Measurements from ENCODE around the gene KPNA4.

KPNA4 gene

GRCh38 chr3:160557571-160557970 is 7.8 kb downstream of the KPNA4 start:
- H3K36me3 Mint-ChIP-seq (ENCODE audit: low read depth): peaks cover 82% of the 10 kb centered on the region
- peaks cover 27% of the 10 kb centered on the region for H3K9me3 Mint-ChIP-seq
- H3K27me3 Mint-ChIP-seq (ENCODE audit: low read depth): no peaks in the 10 kb centered on the region
- H3K4me3 Mint-ChIP-seq: no peak overlapping the region
- TF ChIP-seq CTCF (IDR thresholded peaks at IDR 0.05; ENCODE audit: unreplicated experiment in 3 of 3): no peak
- peaks cover 6% of the 10 kb centered on the region for H3K4me1 Mint-ChIP-seq
- H3K27ac Mint-ChIP-seq: no peak overlapping the region

- H3K9me3 Mint-ChIP-seq: peaks cover 33% of the 10 kb centered on the region
- no peaks in the 10 kb centered on the region for H3K27me3 Mint-ChIP-seq (ENCODE audit: low read depth)
- peaks cover under 1% of the 10 kb centered on the region for H3K4me1 Mint-ChIP-seq
- H3K4me3 Mint-ChIP-seq: no peak overlapping the region
- no peak overlapping the region for H3K27ac Mint-ChIP-seq
- no peak for TF ChIP-seq CTCF (IDR thresholded peaks at IDR 0.05; ENCODE audit: unreplicated experiment in 3 of 3)
- peaks cover 82% of the 10 kb centered on the region for H3K36me3 Mint-ChIP-seq (ENCODE audit: low read depth)
Observed at GRCh38 chr3:160556141-160556540, 9.2 kb downstream of the KPNA4 start.

- peaks cover 42% of the 10 kb centered on the region for H3K9me3 Mint-ChIP-seq
- H3K27ac Mint-ChIP-seq: no peak overlapping the region
- H3K27me3 Mint-ChIP-seq (ENCODE audit: low read depth): no peaks in the 10 kb centered on the region
Observed at GRCh38 chr3:160554980-160555379, 10.4 kb downstream of the KPNA4 start.

GRCh38 chr3:160553827-160554226 is 11.5 kb downstream of the KPNA4 start:
- Mint-ChIP-seq H3K4me3 (no peak overlapping the region), H3K27ac (no peak overlapping the region), H3K4me1 (no peaks in the 10 kb centered on the region), H3K36me3 (ENCODE audit: low read depth) (peaks cover 85% of the 10 kb centered on the region), H3K9me3 (peaks cover 52% of the 10 kb centered on the region), H3K27me3 (ENCODE audit: low read depth) (no peaks in the 10 kb centered on the region)
- no peak for TF ChIP-seq CTCF (IDR thresholded peaks at IDR 0.05; ENCODE audit: unreplicated experiment in 3 of 3)

More at GRCh38 chr3:160554980-160555379, 10.4 kb downstream of the KPNA4 start:
- no peak overlapping the region for H3K4me3 Mint-ChIP-seq
- no peaks in the 10 kb centered on the region for H3K4me1 Mint-ChIP-seq
- no peak for TF ChIP-seq CTCF (IDR thresholded peaks at IDR 0.05; ENCODE audit: unreplicated experiment in 3 of 3)
- peaks cover 85% of the 10 kb centered on the region for H3K36me3 Mint-ChIP-seq (ENCODE audit: low read depth)

GRCh38 chr3:160546727-160547126 is 18.6 kb downstream of the KPNA4 start:
- Mint-ChIP-seq H3K4me3 (no peak overlapping the region), H3K4me1 (peaks cover 43% of the 10 kb centered on the region), H3K27ac (peak overlapping the region in 2 of 3 experiments; percentile 26 to 39), H3K9me3 (peaks cover 32% of the 10 kb centered on the region), H3K27me3 (ENCODE audit: low read depth) (no peaks in the 10 kb centered on the region), H3K36me3 (ENCODE audit: low read depth) (peaks cover 71% of the 10 kb centered on the region)
- TF ChIP-seq CTCF (IDR thresholded peaks at IDR 0.05; ENCODE audit: unreplicated experiment in 3 of 3): no peak

- peaks cover 50% of the 10 kb centered on the region for H3K4me1 Mint-ChIP-seq
- no peak overlapping the region for H3K4me3 Mint-ChIP-seq
- no peak for TF ChIP-seq CTCF (IDR thresholded peaks at IDR 0.05; ENCODE audit: unreplicated experiment in 3 of 3)
- H3K27ac Mint-ChIP-seq: peak overlapping the region; percentile 73 to 77 (median 76)
- no peaks in the 10 kb centered on the region for H3K27me3 Mint-ChIP-seq (ENCODE audit: low read depth)
- H3K36me3 Mint-ChIP-seq (ENCODE audit: low read depth): peaks cover 62% of the 10 kb centered on the region
- peaks cover 20% of the 10 kb centered on the region for H3K9me3 Mint-ChIP-seq
Observed at GRCh38 chr3:160545504-160545871, 19.9 kb downstream of the KPNA4 start.

All from nephron (organoid).